ENCODE results near the gene FAM32A. TPM values are rescaled to one million over a fixed set of nuclear protein-coding genes. Genes with fewer than 3 reads are reported as not detected.

Gene FAM32A
- polyA plus RNA-seq, 3 donors from 2014 or later: 156 to 225 (median 179) TPM

GRCh38 chr19:16154557-16154956 lies 30.7 kb upstream of the FAM32A start:
- H3K27ac Mint-ChIP-seq: peak overlapping the region; percentile 76 to 92 (median 88)
- peaks cover 0 to 9% (median 0%) of the 10 kb centered on the region in 3 donors for H3K27me3 Mint-ChIP-seq (ENCODE audit: low read depth in 3 of 3)
- H3K4me3 Mint-ChIP-seq: peak overlapping the region in 1 of 5 donors; percentile 1
- peaks cover 49 to 53% of the 10 kb centered on the region in 2 donors for H3K4me1 Mint-ChIP-seq
- DNase-seq: no peak
- H3K9me3 Mint-ChIP-seq: no peaks in the 10 kb centered on the region
- peaks cover 24 to 54% (median 24%) of the 10 kb centered on the region in 3 donors for H3K36me3 Mint-ChIP-seq

GRCh38 chr19:16155128-16155527 lies 30.1 kb upstream of the FAM32A start:
- Mint-ChIP-seq H3K4me3 (peak overlapping the region in 3 of 5 donors; percentile 41 to 47 (median 43)), H3K4me1 (peaks cover 43 to 49% of the 10 kb centered on the region in 2 donors), H3K27me3 (ENCODE audit: low read depth in 3 of 3) (peaks cover 0 to 9% (median 0%) of the 10 kb centered on the region in 3 donors), H3K36me3 (peaks cover 20 to 49% (median 20%) of the 10 kb centered on the region in 3 donors), H3K27ac (peak overlapping the region; percentile 76 to 92 (median 88)), H3K9me3 (no peaks in the 10 kb centered on the region)
- no peak for DNase-seq

GRCh38 chr19:16156904-16157303 lies 28.3 kb upstream of the FAM32A start:
- peak overlapping the region in 5 of 6 donors; percentile 49 to 91 (median 73) for H3K27ac Mint-ChIP-seq
- H3K4me1 Mint-ChIP-seq: peaks cover 43 to 51% of the 10 kb centered on the region in 2 donors
- H3K4me3 Mint-ChIP-seq: no peak overlapping the region
- H3K36me3 Mint-ChIP-seq: peaks cover 20 to 46% (median 20%) of the 10 kb centered on the region in 3 donors
- DNase-seq: no peak
- H3K9me3 Mint-ChIP-seq: no peaks in the 10 kb centered on the region
- peaks cover 0 to 9% (median 0%) of the 10 kb centered on the region in 3 donors for H3K27me3 Mint-ChIP-seq (ENCODE audit: low read depth in 3 of 3)

- Mint-ChIP-seq H3K4me3 (no peak overlapping the region), H3K9me3 (no peaks in the 10 kb centered on the region), H3K4me1 (peaks cover 41 to 49% of the 10 kb centered on the region in 2 donors), H3K27me3 (ENCODE audit: low read depth in 3 of 3) (peaks cover 0 to 8% (median 0%) of the 10 kb centered on the region in 3 donors), H3K27ac (peak overlapping the region in 4 of 6 donors; percentile 28 to 54 (median 46)), H3K36me3 (peaks cover 20 to 46% (median 20%) of the 10 kb centered on the region in 3 donors)
- no peak for DNase-seq
Observed at GRCh38 chr19:16157601-16158000, 27.6 kb upstream of the FAM32A start.

GRCh38 chr19:16159655-16160054 lies 25.6 kb upstream of the FAM32A start:
- peaks cover 25 to 32% of the 10 kb centered on the region in 2 donors for H3K4me1 Mint-ChIP-seq
- no peaks in the 10 kb centered on the region for H3K9me3 Mint-ChIP-seq
- H3K4me3 Mint-ChIP-seq: no peak overlapping the region
- peaks cover 14 to 29% (median 16%) of the 10 kb centered on the region in 3 donors for H3K36me3 Mint-ChIP-seq
- peaks cover 0 to 5% (median 0%) of the 10 kb centered on the region in 3 donors for H3K27me3 Mint-ChIP-seq (ENCODE audit: low read depth in 3 of 3)
- H3K27ac Mint-ChIP-seq: peak overlapping the region in 4 of 6 donors; percentile 34 to 75 (median 66)
- no peak for DNase-seq

- H3K4me1 Mint-ChIP-seq: peaks cover 18 to 24% of the 10 kb centered on the region in 2 donors
- H3K4me3 Mint-ChIP-seq: no peak overlapping the region
- peaks cover 0 to 2% (median 0%) of the 10 kb centered on the region in 3 donors for H3K27me3 Mint-ChIP-seq (ENCODE audit: low read depth in 3 of 3)
- peaks cover 5 to 21% (median 8%) of the 10 kb centered on the region in 3 donors for H3K36me3 Mint-ChIP-seq
- DNase-seq: no peak
- no peaks in the 10 kb centered on the region for H3K9me3 Mint-ChIP-seq
- peak overlapping the region in 4 of 6 donors; percentile 22 to 80 (median 46) for H3K27ac Mint-ChIP-seq
Observed at GRCh38 chr19:16160445-16160942, 24.7 kb upstream of the FAM32A start.

- DNase-seq: no peak
- H3K9me3 Mint-ChIP-seq: no peaks in the 10 kb centered on the region
- H3K4me3 Mint-ChIP-seq: no peak overlapping the region
- peak overlapping the region in 5 of 6 donors; percentile 34 to 80 (median 65) for H3K27ac Mint-ChIP-seq
- no peaks in the 10 kb centered on the region for H3K27me3 Mint-ChIP-seq (ENCODE audit: low read depth in 3 of 3)
- peaks cover 5 to 17% (median 8%) of the 10 kb centered on the region in 3 donors for H3K36me3 Mint-ChIP-seq
- H3K4me1 Mint-ChIP-seq: peaks cover 16 to 18% of the 10 kb centered on the region in 2 donors
Observed at GRCh38 chr19:16160943-16161560, 24.2 kb upstream of the FAM32A start.

- DNase-seq: no peak
- no peak overlapping the region for H3K4me3 Mint-ChIP-seq
- H3K27me3 Mint-ChIP-seq (ENCODE audit: low read depth in 3 of 3): no peaks in the 10 kb centered on the region
- peak overlapping the region in 1 of 6 donors; percentile 4 for H3K27ac Mint-ChIP-seq
- H3K36me3 Mint-ChIP-seq: peaks cover 0 to 10% (median 1%) of the 10 kb centered on the region in 3 donors
- no peaks in the 10 kb centered on the region for H3K9me3 Mint-ChIP-seq
- peaks cover 10 to 14% of the 10 kb centered on the region in 2 donors for H3K4me1 Mint-ChIP-seq
Observed at GRCh38 chr19:16161840-16162239, 23.4 kb upstream of the FAM32A start.

GRCh38 chr19:16164222-16164890 lies 20.9 kb upstream of the FAM32A start:
- Mint-ChIP-seq H3K27ac (no peak overlapping the region), H3K4me1 (peaks cover 32% of the 10 kb centered on the region in 2 donors), H3K9me3 (peaks cover 0 to 7% (median 6%) of the 10 kb centered on the region in 6 donors), H3K36me3 (peaks cover 0 to 8% (median 4%) of the 10 kb centered on the region in 3 donors), H3K27me3 (ENCODE audit: low read depth in 3 of 3) (peaks cover 0 to 2% (median 2%) of the 10 kb centered on the region in 3 donors), H3K4me3 (no peak overlapping the region)
- no peak for DNase-seq

GRCh38 chr19:16166417-16166816 lies 18.8 kb upstream of the FAM32A start:
- Mint-ChIP-seq H3K4me3 (no peak overlapping the region), H3K27ac (no peak overlapping the region), H3K36me3 (peaks cover 0 to 8% (median 4%) of the 10 kb centered on the region in 3 donors), H3K27me3 (ENCODE audit: low read depth in 3 of 3) (peaks cover 0 to 2% (median 2%) of the 10 kb centered on the region in 3 donors), H3K9me3 (peaks cover 0 to 7% (median 6%) of the 10 kb centered on the region in 6 donors), H3K4me1 (peaks cover 26 to 30% of the 10 kb centered on the region in 2 donors)
- no peak for DNase-seq

GRCh38 chr19:16167055-16167454 lies 18.2 kb upstream of the FAM32A start:
- peaks cover 0 to 8% (median 4%) of the 10 kb centered on the region in 3 donors for H3K36me3 Mint-ChIP-seq
- peak overlapping the region; percentile 18 to 55 (median 40) for H3K4me3 Mint-ChIP-seq
- DNase-seq: no peak
- peaks cover 0 to 2% (median 2%) of the 10 kb centered on the region in 3 donors for H3K27me3 Mint-ChIP-seq (ENCODE audit: low read depth in 3 of 3)
- peaks cover 0 to 7% (median 6%) of the 10 kb centered on the region in 6 donors for H3K9me3 Mint-ChIP-seq
- H3K27ac Mint-ChIP-seq: peak overlapping the region in 5 of 6 donors; percentile 17 to 83 (median 41)
- peaks cover 26 to 30% of the 10 kb centered on the region in 2 donors for H3K4me1 Mint-ChIP-seq

- Mint-ChIP-seq H3K4me3 (peak overlapping the region; percentile 37 to 76 (median 69)), H3K4me1 (peaks cover 39 to 45% of the 10 kb centered on the region in 2 donors), H3K9me3 (peaks cover 0 to 7% (median 6%) of the 10 kb centered on the region in 6 donors), H3K36me3 (peaks cover 0 to 8% (median 4%) of the 10 kb centered on the region in 3 donors), H3K27me3 (ENCODE audit: low read depth in 3 of 3) (peaks cover 2 to 3% (median 2%) of the 10 kb centered on the region in 3 donors), H3K27ac (peak overlapping the region; percentile 83 to 92 (median 88))
- peak; percentile 46 to 60 (median 54) for DNase-seq
Observed at GRCh38 chr19:16168465-16169081, 16.6 kb upstream of the FAM32A start.

- Mint-ChIP-seq H3K27ac (peak overlapping the region in 4 of 6 donors; percentile 63 to 88 (median 72)), H3K9me3 (peaks cover 0 to 7% (median 6%) of the 10 kb centered on the region in 6 donors), H3K4me3 (no peak overlapping the region), H3K27me3 (ENCODE audit: low read depth in 3 of 3) (peaks cover 2 to 3% (median 2%) of the 10 kb centered on the region in 3 donors), H3K36me3 (peaks cover 0 to 8% (median 4%) of the 10 kb centered on the region in 3 donors), H3K4me1 (peaks cover 42 to 47% of the 10 kb centered on the region in 2 donors)
- DNase-seq: no peak
Observed at GRCh38 chr19:16170134-16170533, 15.1 kb upstream of the FAM32A start.
